Keratinocyte (primary cell): ENCODE results near the gene MAPT.

Source experiments
- EZH2 ChIP-seq: IDR thresholded peaks from one replicate; pipeline ENCODE4 v1.6.1; 2012; ENCODE audit warnings: inconsistent platforms, mild to moderate bottlenecking, low read length, moderate library complexity
- TF ChIP-seq, protein P1 (sequence below), 3 experiments: IDR thresholded peaks in 1 of 3; conservative IDR thresholded peaks in 1 of 3; optimal IDR thresholded peaks in 1 of 3; 2 replicates in 2 of 3; 3 replicates in 1 of 3; pipeline versions ENCODE3 to v1.5.1; 2011; ENCODE audit warnings: low read length in 3 of 3, mild to moderate bottlenecking in 3 of 3, moderate library complexity in 2 of 3, control low read depth in 1 of 3, inconsistent platforms in 1 of 3; ENCODE audit not compliant: insufficient read depth in 2 of 3; ENCODE audit errors: extremely low read depth in 1 of 3

DNA sequence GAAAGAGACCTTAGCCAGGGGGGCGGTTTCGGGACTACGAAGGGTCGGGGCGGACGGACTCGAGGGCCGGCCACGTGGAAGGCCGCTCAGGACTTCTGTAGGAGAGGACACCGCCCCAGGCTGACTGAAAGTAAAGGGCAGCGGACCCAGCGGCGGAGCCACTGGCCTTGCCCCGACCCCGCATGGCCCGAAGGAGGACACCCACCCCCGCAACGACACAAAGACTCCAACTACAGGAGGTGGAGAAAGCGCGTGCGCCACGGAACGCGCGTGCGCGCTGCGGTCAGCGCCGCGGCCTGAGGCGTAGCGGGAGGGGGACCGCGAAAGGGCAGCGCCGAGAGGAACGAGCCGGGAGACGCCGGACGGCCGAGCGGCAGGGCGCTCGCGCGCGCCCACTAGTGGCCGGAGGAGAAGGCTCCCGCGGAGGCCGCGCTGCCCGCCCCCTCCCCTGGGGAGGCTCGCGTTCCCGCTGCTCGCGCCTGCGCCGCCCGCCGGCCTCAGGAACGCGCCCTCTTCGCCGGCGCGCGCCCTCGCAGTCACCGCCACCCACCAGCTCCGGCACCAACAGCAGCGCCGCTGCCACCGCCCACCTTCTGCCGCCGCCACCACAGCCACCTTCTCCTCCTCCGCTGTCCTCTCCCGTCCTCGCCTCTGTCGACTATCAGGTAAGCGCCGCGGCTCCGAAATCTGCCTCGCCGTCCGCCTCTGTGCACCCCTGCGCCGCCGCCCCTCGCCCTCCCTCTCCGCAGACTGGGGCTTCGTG lies at the start of gene MAPT:
- TF ChIP-seq, protein P1, sequence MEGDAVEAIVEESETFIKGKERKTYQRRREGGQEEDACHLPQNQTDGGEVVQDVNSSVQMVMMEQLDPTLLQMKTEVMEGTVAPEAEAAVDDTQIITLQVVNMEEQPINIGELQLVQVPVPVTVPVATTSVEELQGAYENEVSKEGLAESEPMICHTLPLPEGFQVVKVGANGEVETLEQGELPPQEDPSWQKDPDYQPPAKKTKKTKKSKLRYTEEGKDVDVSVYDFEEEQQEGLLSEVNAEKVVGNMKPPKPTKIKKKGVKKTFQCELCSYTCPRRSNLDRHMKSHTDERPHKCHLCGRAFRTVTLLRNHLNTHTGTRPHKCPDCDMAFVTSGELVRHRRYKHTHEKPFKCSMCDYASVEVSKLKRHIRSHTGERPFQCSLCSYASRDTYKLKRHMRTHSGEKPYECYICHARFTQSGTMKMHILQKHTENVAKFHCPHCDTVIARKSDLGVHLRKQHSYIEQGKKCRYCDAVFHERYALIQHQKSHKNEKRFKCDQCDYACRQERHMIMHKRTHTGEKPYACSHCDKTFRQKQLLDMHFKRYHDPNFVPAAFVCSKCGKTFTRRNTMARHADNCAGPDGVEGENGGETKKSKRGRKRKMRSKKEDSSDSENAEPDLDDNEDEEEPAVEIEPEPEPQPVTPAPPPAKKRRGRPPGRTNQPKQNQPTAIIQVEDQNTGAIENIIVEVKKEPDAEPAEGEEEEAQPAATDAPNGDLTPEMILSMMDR (optimal IDR thresholded peaks at IDR 0.05 in 1 of 3, IDR thresholded peaks at IDR 0.05 in 1 of 3, conservative IDR thresholded peaks at IDR 0.05 in 1 of 3; ENCODE audit: extremely low read depth in 1 of 3, insufficient read depth in 2 of 3, low read length in 3 of 3), result peak; percentile 41 to 84 (median 83)
- no peak for TF ChIP-seq EZH2
